22Rv1 (cell line): ENCODE data around the gene TBC1D21.

ENCODE experiments used
- ZFX ChIP-seq: fragments of 450-650 bp; IDR thresholded peaks from 2 replicates; pipeline ENCODE4 v1.6.1; 2017; ENCODE audit warnings: antibody characterized with exemption, borderline replicate concordance
- TF ChIP-seq, protein P1 (sequence below): fragments of 450-650 bp; IDR thresholded peaks from 2 replicates; pipeline ENCODE4 v1.5.1; 2017; ENCODE audit warnings: mild to moderate bottlenecking

DNA sequence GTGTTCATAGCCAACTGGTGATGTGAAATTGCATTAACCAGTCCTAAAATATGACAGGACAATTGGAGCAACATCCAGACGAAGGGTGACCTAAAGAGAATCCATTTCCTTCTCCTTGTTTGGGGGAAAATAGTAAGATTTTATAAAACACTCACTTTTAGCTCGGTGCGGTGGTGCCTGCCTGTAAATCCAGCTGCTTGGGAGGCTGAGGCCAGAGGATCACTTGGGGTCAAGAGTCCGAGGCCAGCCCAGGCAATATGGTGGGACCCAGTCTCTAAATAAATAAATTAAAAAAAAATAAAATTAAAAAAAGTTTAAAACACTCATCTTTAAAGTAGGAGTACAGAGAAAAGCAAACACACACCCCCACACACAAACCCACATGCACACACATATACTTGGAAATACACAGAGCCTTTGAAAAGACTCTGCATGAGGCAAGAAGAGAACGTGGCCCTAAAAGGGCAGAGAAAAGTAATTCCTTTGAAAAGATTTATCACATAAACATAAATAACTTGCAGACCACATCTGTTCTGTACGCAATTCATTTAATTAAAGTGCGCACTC, 38.7 kb downstream of the TBC1D21 start:
- TF ChIP-seq, protein P1, sequence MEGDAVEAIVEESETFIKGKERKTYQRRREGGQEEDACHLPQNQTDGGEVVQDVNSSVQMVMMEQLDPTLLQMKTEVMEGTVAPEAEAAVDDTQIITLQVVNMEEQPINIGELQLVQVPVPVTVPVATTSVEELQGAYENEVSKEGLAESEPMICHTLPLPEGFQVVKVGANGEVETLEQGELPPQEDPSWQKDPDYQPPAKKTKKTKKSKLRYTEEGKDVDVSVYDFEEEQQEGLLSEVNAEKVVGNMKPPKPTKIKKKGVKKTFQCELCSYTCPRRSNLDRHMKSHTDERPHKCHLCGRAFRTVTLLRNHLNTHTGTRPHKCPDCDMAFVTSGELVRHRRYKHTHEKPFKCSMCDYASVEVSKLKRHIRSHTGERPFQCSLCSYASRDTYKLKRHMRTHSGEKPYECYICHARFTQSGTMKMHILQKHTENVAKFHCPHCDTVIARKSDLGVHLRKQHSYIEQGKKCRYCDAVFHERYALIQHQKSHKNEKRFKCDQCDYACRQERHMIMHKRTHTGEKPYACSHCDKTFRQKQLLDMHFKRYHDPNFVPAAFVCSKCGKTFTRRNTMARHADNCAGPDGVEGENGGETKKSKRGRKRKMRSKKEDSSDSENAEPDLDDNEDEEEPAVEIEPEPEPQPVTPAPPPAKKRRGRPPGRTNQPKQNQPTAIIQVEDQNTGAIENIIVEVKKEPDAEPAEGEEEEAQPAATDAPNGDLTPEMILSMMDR, result no peak
- TF ChIP-seq ZFX, result no peak
